HG03354 (cell line): ENCODE data around the gene CHID1.

Experiments used
- ATAC-seq: cut with Tn5 transposase; IDR thresholded peaks from one replicate; pipeline ENCODE4 v1.9.1; 2021; ENCODE audit warnings: mild to moderate bottlenecking; ENCODE audit not compliant: unreplicated experiment, poor library complexity, severe bottlenecking

Gene CHID1

GRCh38 chr11:933936-934335 is 23.3 kb upstream of the CHID1 start:
- ATAC-seq, result no peak

DNA sequence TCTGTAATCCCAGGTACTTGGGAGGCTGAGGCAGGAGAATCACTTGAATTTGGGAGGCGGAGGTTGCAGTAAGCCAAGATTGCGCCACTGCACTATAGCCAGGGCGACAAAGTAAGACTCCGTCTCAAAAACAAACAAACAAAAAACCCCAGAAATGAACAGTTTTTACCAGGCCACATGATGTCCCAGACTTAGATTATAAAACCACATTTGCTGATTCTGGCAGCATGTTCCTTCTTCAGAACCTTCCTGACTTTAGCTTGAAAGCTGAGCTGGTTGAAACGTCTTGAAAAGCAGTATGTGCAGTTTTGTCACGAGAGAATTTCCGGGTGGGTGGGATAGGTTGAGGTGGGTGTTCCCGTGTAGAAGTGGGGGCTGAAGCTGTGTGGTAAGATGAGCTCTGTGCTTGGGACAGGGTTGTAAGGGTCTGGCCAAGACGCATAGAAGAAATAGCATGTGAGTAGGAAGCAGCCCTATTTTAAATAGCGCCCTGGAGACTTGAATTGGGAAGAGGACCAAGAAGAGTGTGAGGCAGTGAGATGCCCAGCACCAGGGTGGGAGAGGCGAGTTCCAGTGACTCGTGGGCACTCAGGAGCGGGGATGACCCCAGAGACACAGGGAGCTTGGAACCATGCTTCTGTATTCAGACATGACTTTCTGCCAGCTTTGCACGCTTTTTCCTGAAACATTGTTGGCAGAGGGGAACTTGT is 22.7 kb upstream of the CHID1 start:
- ATAC-seq, result no peak

DNA sequence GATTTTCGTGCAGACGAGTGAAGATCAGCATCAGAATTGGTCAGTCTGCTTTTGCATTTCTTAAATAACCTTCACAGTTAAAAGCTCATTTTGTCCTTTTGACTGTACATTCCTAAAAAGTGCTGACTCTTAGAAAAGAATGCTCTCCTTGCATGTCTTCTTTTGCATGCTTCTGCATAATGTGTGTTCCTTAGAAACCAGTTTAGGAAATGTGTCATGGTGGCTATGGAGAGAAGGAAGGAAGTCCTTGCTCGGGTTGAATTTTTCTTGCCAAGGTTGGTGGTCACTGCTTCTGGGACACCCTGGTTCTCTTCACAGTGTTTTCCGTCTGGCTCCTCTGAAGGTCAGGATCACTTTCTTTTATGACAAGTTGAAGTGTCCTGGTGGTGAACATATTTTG is 21.8 kb upstream of the CHID1 start:
- ATAC-seq, result no peak

DNA sequence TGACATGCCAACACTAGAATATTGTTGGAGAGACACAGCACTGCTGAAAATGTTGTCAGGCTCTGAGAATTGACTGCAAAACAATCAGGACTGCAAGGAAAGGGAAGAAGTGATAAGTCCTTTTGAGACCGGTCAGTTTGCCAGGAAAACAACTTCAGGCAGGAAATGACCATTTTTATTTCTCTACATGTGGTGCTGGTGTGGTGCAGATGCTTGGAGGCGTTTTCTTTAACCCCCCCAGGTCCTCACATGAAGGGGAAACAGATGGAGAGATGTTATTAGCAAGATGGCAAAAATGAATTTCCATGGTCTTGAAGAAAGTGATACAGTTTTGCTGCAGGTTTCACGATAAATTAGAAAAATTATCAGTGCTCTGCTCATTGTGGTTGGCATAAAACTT is 20.8 kb upstream of the CHID1 start:
- ATAC-seq, result no peak

GRCh38 chr11:929405-929804 is 18.8 kb upstream of the CHID1 start:
- no peak for ATAC-seq

DNA sequence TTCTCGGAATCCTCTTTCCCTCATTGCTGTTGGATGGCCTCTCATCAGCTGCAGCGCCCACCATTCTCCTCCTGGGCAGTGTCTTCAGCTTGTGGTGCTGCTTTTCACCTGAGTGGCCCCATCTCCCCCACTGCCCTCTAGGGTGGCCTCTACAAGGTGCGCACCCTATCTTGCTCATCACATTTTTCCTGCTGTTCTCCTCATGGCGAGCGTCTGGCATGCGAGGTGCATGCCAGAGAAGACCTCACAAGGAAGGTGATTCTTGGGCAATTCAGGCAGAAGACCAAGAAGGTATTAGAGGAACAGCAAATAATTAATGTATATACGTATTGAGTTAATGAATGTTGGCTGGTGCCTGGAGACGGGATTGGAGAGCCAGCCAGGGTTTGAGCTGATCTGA is 18.2 kb upstream of the CHID1 start:
- ATAC-seq, result no peak

DNA sequence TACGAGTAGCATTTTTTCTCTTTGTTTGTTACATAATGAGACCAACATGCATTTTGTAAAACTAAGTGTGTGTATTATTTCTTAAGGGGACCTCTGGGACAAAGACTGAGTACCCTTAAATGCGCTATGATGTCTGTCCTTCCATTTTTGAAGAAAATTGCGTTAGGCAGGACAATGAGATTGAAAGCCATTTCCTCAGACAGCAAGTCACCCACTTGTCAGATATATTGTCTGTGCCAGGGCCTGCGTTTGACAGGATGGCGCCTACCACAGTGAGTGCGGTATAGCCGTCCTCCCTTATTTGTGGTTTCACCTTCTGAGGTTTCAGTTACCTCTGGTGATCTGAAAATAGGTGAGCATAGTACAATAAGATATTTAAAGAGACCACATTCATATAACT is 17.3 kb upstream of the CHID1 start:
- ATAC-seq, result no peak

DNA sequence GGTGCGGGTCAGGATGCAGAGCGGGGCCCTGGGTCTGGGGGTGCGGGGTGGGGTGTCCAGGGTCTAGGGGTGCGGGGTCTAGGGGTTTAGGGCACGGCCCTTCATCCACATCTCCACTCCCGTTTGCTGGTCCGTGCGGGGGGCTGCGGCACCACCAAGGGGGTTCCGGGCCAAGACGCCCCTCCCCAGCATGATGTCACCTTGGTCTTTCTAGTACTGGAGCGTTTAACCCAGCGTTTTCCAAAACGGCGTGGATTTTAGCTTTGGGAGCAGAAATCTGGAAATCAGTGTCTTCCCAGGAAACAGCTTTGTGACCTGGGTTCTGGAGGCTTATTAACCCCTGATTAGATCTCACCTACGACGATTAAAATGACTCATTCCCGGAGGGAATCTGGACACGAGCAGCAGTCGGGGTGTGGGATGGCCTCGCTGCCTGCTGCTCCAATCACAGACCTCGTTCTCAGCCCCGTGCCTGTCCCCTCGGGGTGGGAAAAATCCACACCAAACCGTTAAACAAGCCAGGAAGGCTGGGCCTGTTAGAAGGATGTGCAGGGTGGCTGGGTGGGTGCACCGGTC is 15.8 kb upstream of the CHID1 start:
- no peak for ATAC-seq

- peak; percentile 70 for ATAC-seq
These were observed 15.1 kb upstream of the CHID1 start, which contains the start of gene AP2A2 for GRCh38 chr11:925496-926301. Gene AP2A2 (plus strand): TSS chr11:925870. CDS start chr11:926022, 152 bp downstream.

GRCh38 chr11:925158-925495 is 14.5 kb upstream of the CHID1 start:
- no peak for ATAC-seq

- no peak for ATAC-seq
These were observed 14.0 kb upstream of the CHID1 start for GRCh38 chr11:924406-925157.

- ATAC-seq, result no peak
These were observed 13.2 kb upstream of the CHID1 start for GRCh38 chr11:923691-924405.

GRCh38 chr11:921921-922678 is 11.5 kb upstream of the CHID1 start:
- no peak for ATAC-seq

DNA sequence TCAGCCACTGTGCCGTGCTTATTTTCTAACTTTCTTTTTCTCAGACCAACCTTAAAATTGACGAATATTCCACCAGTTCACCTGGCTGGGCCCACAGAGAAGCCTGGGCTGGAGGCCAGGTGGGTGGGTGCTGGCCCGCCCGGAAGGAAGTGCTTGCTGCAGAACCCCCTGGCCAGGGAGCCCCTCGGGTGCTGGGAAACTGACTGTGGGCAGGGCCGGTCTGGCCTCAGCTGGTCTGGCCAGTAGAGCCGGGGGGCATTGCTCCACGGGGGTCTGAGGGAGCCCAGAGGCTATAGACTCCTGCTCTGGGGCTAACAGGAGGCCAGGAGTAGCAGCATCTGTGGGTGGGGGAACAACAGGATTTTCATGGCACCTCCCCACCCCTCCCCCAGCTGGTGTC is 6.8 kb upstream of the CHID1 start:
- ATAC-seq, result no peak

GRCh38 chr11:914747-915501 is 4.3 kb upstream of the CHID1 start:
- ATAC-seq, result no peak

DNA sequence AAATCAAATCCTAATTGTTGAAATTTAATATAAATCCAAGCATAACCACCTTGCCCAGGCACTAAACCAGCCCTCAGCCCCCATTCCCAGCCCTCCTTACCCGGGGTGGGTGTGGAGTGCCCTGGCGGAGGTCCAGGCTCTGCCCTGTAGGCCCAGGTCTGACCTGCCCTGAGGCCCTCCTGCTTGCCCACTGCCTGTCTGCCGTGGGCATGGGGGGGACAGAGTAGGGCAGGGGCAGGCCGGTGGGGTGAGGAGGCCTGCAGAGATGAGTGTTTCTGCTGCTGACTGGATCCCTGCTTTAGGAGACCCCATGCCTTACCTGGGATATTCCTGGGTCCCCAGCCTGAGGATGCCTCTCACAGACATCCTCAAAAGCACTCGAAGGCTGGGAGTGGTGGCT is 3.6 kb upstream of the CHID1 start:
- no peak for ATAC-seq

GRCh38 chr11:913043-913442 is 2.4 kb upstream of the CHID1 start:
- ATAC-seq, result no peak

DNA sequence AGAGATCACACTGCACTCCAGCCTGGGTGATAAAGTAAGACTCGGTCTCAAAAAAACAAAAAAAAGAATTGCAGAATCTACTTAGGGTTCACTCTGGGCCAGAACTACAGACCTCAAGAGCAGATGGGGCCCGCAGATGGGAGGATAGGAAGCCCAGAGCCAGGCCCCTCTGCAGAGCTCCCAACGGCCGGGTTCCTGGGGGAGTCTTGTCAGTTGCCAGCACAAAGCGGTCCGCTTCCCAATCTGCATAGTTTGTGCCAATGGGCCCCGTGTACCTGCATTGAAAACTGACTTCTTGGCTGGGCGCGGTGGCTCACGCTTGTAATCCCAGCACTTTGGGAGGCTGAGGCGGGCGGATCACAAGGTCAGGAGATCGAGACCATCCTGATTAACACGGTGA is 1.7 kb upstream of the CHID1 start:
- no peak for ATAC-seq

- no peak for ATAC-seq
These were observed 1.2 kb upstream of the CHID1 start for GRCh38 chr11:911890-912219.
